HG02884 (cell line): Measurements from ENCODE around the gene DNAJC25.
"Not testable (repeated sequence)": the region's sequence is repeated elsewhere in the genome, so short reads cannot be mapped to it uniquely, and the experiment has no call there.

Experiments
- ATAC-seq: cut with Tn5 transposase; IDR thresholded peaks from one replicate; pipeline ENCODE4 v1.9.1; 2021; ENCODE audit warnings: mild to moderate bottlenecking, moderate library complexity; ENCODE audit not compliant: unreplicated experiment

Gene DNAJC25

DNA sequence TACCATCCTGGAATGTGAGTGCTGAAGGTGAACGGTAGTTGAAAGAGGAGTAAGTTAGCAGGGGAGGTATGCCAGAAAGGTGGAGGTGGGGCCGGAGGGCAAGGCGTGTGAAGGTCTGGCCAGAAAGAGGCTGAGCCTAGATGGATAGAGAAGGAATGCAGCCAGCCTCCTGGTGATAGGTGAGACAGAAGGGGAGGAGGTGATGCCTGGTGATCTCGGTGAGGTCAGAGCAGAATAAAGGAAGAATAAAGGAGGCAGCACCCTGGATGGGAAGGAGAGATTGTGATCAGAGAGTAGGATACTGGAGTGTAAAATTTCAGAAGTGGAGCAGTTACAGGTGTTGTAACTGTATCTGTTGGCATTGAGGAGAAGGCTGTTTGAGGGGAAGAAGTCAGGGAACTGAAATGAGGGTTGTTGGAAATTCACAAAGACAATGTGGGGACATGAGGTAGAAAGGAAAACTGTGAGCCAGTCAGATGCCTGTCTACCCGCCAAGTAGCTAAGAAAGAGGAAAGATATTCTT lies 32.2 kb downstream of the DNAJC25 start:
- no peak for ATAC-seq

DNA sequence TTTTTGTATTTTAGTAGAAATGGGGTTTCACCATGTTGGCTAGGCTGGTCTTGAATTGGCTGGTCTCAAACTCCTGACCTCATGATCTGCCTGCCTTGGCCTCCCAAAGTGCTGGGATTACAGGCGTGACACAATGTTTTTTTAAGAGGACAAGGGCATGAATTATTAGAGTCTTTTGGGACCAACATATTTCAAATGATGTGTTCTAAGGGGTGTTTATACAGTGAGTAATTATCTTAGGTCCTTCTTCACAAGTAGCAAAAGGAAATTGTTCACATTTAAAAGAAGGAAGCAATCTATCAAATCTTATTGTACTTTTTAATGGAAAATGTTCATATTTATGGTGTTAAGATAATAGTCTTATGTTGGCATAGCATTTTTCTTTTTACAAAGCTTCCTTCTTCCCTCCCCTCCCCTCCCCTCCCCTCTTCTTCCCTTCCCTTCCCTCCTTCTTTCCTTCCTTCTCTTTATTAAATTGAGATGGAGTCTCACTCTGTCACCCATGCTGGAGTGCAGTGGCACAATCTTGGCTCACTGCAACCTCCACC lies 37.0 kb downstream of the DNAJC25 start:
- ATAC-seq: no peak

DNA sequence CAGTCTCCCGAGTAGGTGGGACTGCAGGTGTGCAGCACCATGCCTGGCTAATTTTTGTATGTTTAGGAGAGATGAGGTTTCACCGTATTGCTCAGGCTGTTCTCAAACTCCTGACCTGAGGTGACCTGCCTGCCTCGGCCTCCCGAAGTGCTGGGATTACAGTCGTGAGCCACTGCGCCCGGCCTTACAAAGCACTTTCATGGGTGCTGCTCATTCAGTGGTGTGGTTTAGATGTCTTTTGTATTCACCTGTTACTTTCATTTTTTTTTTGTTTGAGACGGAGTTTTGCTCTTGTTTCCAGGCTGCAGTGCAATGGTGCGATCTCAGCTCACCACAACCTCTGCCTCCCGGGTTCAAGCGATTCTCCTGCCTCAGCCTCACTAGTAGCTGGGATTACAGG lies 37.5 kb downstream of the DNAJC25 start:
- ATAC-seq: not testable (repeated sequence)

DNA sequence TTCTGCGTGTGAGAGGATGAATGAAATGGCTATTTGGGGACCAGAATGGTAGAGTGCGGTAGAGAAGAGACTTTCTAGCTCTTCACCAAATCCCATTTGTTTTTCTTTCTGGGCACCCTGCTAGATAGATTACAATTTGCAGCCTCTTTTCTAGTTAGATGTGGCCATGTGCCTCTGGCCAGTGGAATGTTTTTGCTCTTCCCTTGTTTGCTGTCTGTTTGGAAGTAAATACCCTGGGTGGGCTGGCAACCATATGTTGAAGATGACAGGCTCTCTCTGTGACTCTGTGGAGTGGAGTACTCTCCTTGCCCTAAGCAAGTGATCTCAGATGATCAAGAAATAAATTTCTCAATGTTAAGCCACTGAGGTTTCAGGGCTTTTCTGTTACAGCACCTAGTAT lies 43.2 kb downstream of the DNAJC25 start:
- ATAC-seq: no peak

DNA sequence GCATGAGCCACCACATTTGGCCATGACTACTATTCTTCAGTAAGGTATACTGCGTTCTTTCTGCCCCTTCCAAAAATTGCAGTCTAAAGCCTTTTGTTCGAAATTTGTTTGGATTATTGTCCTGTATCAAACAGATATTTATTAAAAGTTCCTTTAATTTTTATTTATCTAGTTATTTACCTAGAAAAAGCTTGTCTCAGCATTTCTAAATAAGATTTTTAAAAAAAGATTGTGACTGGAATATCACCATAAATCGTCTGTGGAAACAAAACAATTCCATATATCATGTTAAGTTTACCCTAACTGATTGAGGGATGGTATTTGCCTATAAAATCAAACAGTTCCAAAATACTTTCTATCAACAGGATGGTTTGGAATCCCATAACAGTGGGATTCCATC lies 45.0 kb downstream of the DNAJC25 start:
- ATAC-seq: no peak

DNA sequence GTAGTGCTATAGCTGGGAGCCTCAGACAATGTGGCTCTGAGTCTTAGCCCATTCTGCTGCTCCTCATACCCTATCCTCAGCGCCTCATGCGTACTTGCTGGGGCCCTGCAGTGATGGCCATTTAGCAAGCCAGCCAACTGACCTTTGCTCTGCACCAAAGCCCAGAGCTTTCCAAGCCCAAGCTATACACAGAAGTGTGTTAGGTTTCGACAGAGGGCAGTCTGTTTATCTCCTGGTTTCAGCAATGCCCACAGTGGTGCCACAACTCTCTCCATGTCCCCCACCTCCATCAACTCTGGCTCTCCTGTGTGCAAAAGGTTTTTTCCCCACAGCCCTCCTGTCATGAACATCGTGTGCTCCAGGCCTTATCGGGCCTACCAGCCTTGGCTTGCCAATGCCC lies 47.2 kb downstream of the DNAJC25 start:
- no peak for ATAC-seq

DNA sequence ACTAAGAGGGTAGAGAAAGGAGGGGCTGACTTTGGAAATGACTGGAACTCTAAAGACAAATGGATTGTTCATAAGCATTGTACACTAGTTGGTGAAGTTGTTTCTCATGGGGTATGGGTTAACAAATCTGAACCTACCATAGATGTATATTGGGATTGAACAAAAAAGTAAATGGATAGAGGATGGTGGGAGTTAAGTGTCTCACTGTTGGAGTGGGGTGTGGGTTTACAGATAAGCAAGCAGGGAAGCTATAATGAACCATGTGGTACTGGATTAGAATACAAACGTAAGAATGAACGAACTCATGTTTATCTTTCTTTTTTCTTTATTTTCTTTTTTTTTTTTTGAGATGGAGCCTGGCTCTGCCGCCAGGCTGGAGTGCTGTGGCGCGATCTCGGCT lies 48.1 kb downstream of the DNAJC25 start:
- ATAC-seq: no peak

DNA sequence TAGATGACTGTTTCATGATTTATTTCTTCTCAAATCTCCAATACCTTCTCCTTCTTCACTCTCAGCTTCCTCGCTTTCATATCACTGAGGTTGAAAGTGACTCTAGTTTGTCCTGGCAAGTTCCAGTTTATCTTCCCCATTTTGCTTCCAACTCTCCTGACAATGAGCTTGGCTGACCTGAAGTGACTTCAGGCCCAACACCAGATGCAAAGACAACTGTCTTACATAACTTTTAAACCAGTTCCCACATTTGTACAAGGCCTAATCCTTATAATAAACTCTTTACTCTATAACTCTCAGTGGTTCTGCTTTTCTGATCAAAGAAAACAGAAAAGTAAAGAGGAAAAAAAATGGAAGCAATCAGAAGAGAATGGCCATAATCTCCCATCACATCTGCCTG lies 52.3 kb downstream of the DNAJC25 start:
- ATAC-seq: no peak

DNA sequence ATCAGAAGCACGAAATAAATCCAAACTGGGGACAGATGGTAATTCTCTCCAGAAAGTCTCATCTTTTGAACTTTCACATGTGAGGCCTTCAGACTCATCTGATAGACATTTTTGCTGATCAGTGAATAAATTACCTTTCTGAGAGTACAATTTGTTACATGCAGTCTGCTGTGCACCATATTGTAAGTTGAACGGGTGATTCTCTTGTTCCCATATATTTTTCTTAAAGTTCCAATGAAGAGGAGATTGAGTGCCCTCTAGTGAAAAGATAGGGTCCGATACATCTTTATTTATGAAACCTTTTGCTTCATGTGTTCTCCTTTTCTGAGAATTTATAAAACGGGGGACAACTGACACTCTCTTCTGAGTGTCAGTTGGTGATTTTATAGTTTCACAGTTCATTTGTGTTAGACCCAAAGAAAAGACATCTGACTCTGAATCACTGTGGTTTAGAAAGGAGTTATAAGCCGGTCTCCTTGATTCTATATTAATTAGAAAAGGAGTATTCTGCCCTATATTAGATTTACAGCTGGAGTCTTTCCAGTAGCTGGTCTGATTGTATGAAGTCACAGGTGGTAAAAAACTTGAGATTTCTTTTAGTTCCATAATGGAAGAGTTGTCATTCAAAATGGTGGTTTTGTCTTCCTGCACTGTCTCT lies 60.7 kb downstream of the DNAJC25 start:
- ATAC-seq: no peak

DNA sequence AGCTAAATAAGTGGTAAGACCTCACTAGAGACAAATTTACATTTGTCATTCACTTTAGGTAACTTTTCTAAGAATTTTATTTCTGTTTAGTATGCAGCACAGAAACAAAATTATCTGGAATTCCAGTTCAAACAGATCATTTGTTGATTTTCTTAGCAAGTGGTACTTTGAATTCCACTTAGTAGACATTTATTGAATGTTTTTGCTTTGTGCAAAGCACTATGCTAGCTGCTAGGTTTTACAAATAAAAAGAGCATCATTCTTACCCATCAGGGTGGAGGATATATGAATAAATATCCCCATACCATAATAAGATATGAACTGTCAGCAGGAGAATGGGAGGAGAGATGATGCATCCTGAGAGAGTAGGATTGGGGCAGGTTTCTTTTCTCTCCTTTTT lies 65.7 kb downstream of the DNAJC25 start:
- no peak for ATAC-seq

DNA sequence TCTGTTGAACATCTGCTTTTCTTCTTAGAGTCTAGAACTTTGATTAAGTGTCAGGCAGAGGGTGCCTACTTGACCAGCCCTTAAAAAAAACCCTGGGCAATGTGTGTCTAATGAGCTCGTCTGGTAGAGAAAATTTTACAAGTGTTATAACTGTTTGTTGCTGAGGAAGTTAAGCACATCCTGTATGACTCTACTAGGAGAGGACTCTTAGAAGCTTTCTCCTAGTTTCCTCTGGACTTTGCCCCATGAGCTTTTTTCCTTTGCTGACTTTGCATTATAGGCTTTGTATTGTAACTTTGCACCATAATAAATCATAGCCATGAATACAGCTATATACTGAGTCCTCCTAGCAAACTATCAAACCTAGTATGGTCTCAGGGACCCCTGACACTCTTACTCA lies 69.6 kb downstream of the DNAJC25 start:
- ATAC-seq: no peak
